Vagina (tissue), 2 donors: ENCODE measurements around the gene WRAP53. TPM values are rescaled to one million over a fixed set of nuclear protein-coding genes. Genes with fewer than 3 reads are reported as not detected.

Experiments
- DNase-seq, 2 donors: peaks; one replicate each; pipeline ENCODE4 v3.0.0-alpha.2; 2017; ENCODE audit errors: extremely low spot score in 2 of 2
- H3K27ac ChIP-seq: fragments of 200-600 bp; sonication (generic); one replicate; pipeline ENCODE4 v1.5.1; 2019
- H3K27me3 ChIP-seq: fragments of 200-600 bp; sonication (generic); one replicate; pipeline ENCODE4 v1.5.1; 2019
- H3K36me3 ChIP-seq, 2 donors: fragments of 200-600 bp; sonication (generic); one replicate each; pipeline ENCODE4 v1.5.1; 2017 to 2019
- H3K4me1 ChIP-seq: fragments of 200-600 bp; sonication (generic); one replicate; pipeline ENCODE4 v1.5.1; 2019
- H3K4me3 ChIP-seq, 2 donors: fragments of 200-600 bp; sonication (generic); 1 replicate in 1 of 2; 2 replicates in 1 of 2; pipeline ENCODE4 v1.5.1; 2016 to 2019
- H3K9me3 ChIP-seq: fragments of 200-600 bp; sonication (generic); one replicate; pipeline ENCODE4 v1.5.1; 2019
- CTCF ChIP-seq, 3 experiments: fragments of 450-650 bp in 2 of 3; fragments of 200-600 bp in 1 of 3; sonication (generic) in 1 of 3; IDR thresholded peaks; one replicate each; pipeline ENCODE4 v1.5.1; 2017 to 2019; ENCODE audit warnings: antibody characterized with exemption in 3 of 3, mild to moderate bottlenecking in 2 of 3, moderate library complexity in 2 of 3
- POLR2A ChIP-seq, 2 donors: fragments of 450-650 bp; IDR thresholded peaks; one replicate each; pipeline ENCODE4 v1.6.1; 2017; ENCODE audit warnings: antibody characterized with exemption in 2 of 2, mild to moderate bottlenecking in 2 of 2, moderate library complexity in 2 of 2
- POLR2AphosphoS5 ChIP-seq, 2 donors: sonication (generic); formaldehyde crosslinking; IDR thresholded peaks; one replicate each; pipeline ENCODE4 v1.9.0; 2017; ENCODE audit warnings: antibody characterized with exemption in 2 of 2, mild to moderate bottlenecking in 2 of 2, low read depth in 1 of 2; ENCODE audit not compliant: insufficient read depth in 1 of 2
- intact Hi-C: fragments of 100-400 bp; cut with DNase I; formaldehyde crosslinking; loops from one replicate; pipeline ENCODE4 v1.15.1; 2023
- total RNA-seq: library from RNA; depleted of rRNA; stranded (reverse); fragments of >200 nt; gene quantifications from one replicate; pipeline ENCODE4 v1.2.3, GENCODE V29; 2016

The WRAP53 gene
- total RNA-seq, 1 donor from 2014 or later = 7.6 TPM

GRCh38 chr17:7737601-7738000 lies 49.3 kb downstream of the WRAP53 start:
- DNase-seq = no peak
- Histone ChIP-seq H3K27ac (no peak overlapping the region), H3K9me3 (no peaks in the 10 kb centered on the region), H3K27me3 (no peaks in the 10 kb centered on the region), H3K4me1 (no peaks in the 10 kb centered on the region), H3K4me3 (no peak overlapping the region), H3K36me3 (no peaks in the 10 kb centered on the region)
- intact Hi-C loops = no loop called here
- TF ChIP-seq POLR2AphosphoS5 (IDR thresholded peaks at IDR 0.05; ENCODE audit: insufficient read depth in 1 of 2, low read depth in 1 of 2) (no peak), POLR2A (IDR thresholded peaks at IDR 0.05) (no peak)

- no peak for TF ChIP-seq CTCF (IDR thresholded peaks at IDR 0.05)
- TF ChIP-seq POLR2AphosphoS5 (IDR thresholded peaks at IDR 0.05; ENCODE audit: insufficient read depth in 1 of 2, low read depth in 1 of 2) = no peak
- TF ChIP-seq POLR2A (IDR thresholded peaks at IDR 0.05) = no peak
- Histone ChIP-seq H3K9me3 (no peaks in the 10 kb centered on the region), H3K36me3 (no peaks in the 10 kb centered on the region), H3K27me3 (no peaks in the 10 kb centered on the region), H3K27ac (no peak overlapping the region), H3K4me3 (no peak overlapping the region), H3K4me1 (no peaks in the 10 kb centered on the region)
- DNase-seq = no peak
- intact Hi-C loops = no loop called here
These were observed 51.5 kb downstream of the WRAP53 start for GRCh38 chr17:7739746-7740145.

- DNase-seq = no peak
- H3K9me3 ChIP-seq = no peaks in the 10 kb centered on the region
- H3K27ac ChIP-seq = no peak overlapping the region
- TF ChIP-seq POLR2AphosphoS5 (IDR thresholded peaks at IDR 0.05; ENCODE audit: insufficient read depth in 1 of 2, low read depth in 1 of 2) (no peak), POLR2A (IDR thresholded peaks at IDR 0.05) (no peak), CTCF (IDR thresholded peaks at IDR 0.05) (no peak)
- intact Hi-C loops = no loop called here
- H3K4me1 ChIP-seq = peaks cover under 1% of the 10 kb centered on the region
- H3K27me3 ChIP-seq = no peaks in the 10 kb centered on the region
- H3K36me3 ChIP-seq = no peaks in the 10 kb centered on the region
- H3K4me3 ChIP-seq = no peak overlapping the region
These were observed 52.3 kb downstream of the WRAP53 start for GRCh38 chr17:7740481-7741001.

GRCh38 chr17:7742729-7743128 lies 54.5 kb downstream of the WRAP53 start:
- DNase-seq = no peak
- no peaks in the 10 kb centered on the region for H3K36me3 ChIP-seq
- TF ChIP-seq POLR2A (IDR thresholded peaks at IDR 0.05) (no peak), POLR2AphosphoS5 (IDR thresholded peaks at IDR 0.05; ENCODE audit: insufficient read depth in 1 of 2, low read depth in 1 of 2) (no peak), CTCF (IDR thresholded peaks at IDR 0.05) (no peak)
- peaks cover 10% of the 10 kb centered on the region for H3K4me1 ChIP-seq
- intact Hi-C loops = no loop called here
- H3K27me3 ChIP-seq = no peaks in the 10 kb centered on the region
- H3K4me3 ChIP-seq = no peak overlapping the region
- no peak overlapping the region for H3K27ac ChIP-seq
- H3K9me3 ChIP-seq = no peaks in the 10 kb centered on the region

- Histone ChIP-seq H3K27me3 (no peaks in the 10 kb centered on the region), H3K4me3 (no peak overlapping the region), H3K36me3 (no peaks in the 10 kb centered on the region), H3K27ac (no peak overlapping the region), H3K4me1 (peaks cover 10% of the 10 kb centered on the region), H3K9me3 (no peaks in the 10 kb centered on the region)
- intact Hi-C loops = no loop called here
- DNase-seq = no peak
- TF ChIP-seq CTCF (IDR thresholded peaks at IDR 0.05) = no peak
These were observed 56.1 kb downstream of the WRAP53 start for GRCh38 chr17:7744416-7744815.
